ENCODE results near the gene TP53I11.
A peak's percentile ranks its signal among the peaks of the same experiment; 100 is the strongest.

Gene TP53I11, protein sequence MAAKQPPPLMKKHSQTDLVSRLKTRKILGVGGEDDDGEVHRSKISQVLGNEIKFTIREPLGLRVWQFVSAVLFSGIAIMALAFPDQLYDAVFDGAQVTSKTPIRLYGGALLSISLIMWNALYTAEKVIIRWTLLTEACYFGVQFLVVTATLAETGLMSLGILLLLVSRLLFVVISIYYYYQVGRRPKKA
- 2.9 to 14.8 (median 9.3) reads per million in 3 donors for total RNA-seq

DNA sequence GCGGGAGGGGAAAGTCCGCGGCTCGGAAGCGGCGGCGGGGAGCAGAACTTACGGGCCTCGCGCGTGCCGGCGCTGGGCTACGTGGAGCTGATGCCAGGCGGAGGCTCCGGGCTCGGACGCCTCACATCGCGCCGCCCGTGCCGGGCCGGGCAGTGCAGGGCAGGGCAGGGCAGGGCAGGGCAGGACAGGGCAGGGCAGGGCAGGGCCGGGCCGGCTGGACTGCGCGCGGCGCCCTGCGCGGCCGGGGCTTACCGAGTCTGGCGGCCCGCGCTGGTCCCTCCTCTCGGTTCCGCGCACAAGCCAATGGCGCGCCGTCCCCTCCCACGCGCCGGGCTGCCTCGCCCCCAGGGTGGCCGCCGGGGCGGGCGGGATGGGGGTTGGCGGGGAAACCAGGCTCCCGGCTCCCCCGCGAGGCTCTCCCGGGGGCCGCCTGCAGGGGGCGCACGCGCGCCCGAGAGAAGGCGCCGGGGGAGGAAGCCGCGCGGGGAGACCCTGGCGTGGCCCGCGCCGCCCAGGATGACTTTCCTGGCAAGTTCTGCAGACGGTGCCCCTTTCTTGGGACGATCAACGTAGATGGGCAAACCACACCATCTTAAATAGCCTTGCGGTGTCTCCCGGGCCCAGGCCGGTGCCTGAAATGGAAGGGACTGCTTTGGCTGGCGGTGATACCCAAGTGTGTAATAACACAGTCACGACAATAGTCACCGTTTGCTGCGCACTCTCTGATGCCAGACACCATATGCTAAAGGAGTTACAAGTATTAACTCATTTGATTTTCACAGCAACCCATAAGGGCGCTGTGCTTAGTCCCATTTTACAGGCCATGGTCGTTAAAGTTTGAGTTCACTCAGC lies at the start of gene TP53I11:
Gene TP53I11, minus strand, starts transcription at position 259 of the 852 bp plus-strand sequence. CDS start 12,548 bp downstream, outside the sequence.
- Histone ChIP-seq H3K27ac (ENCODE audit: insufficient read depth, low read length, poor library complexity, severe bottlenecking) (peak within 1 kb of the TSS; percentile 36), H3K4me3 (ENCODE audit: insufficient read depth, low read depth, low read length, poor library complexity, severe bottlenecking) (peak within 1 kb of the TSS; percentile 86), H3K36me3 (ENCODE audit: control insufficient read depth, insufficient read depth, low read length) (no peaks in the 10 kb centered on the region), H3K27me3 (replicated peaks; ENCODE audit: control insufficient read depth, insufficient read depth, low read length, poor library complexity, severe bottlenecking) (no peaks in the 10 kb centered on the region), H3K4me1 (ENCODE audit: control insufficient read depth, insufficient read depth, low read length, poor library complexity, severe bottlenecking) (peaks cover 2% of the 10 kb centered on the region), H3K9me3 (ENCODE audit: control insufficient read depth, low read length) (no peaks in the 10 kb centered on the region)
- DNase-seq, result peak; percentile 39 to 46 (median 39)

DNA sequence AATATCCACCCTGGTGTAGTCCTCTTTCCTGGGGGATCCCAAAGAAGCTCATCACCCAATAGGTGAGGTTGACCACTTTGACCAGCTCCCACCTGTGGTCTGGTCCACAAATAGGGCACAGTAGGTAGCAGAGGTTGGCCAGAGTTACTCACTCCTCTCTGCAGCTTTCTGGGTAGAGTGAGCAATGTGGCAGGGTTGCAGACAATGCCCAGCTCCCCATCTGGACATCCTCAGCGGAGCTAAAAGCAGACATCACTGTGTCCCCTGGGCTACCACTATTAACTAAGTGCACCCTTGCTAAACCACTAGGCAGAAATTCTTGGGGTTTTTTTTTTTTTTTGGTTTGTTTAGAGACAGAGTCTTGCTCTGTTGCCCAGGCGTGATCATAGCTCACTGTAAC lies 48.4 kb upstream of the TP53I11 start:
- no peaks in the 10 kb centered on the region for H3K4me1 ChIP-seq (ENCODE audit: control insufficient read depth, insufficient read depth, low read length, poor library complexity, severe bottlenecking)
- H3K36me3 ChIP-seq (ENCODE audit: control insufficient read depth, insufficient read depth, low read length), result no peaks in the 10 kb centered on the region
- H3K4me3 ChIP-seq (ENCODE audit: insufficient read depth, low read depth, low read length, poor library complexity, severe bottlenecking), result no peak overlapping the region
- no peak overlapping the region for H3K27ac ChIP-seq (ENCODE audit: insufficient read depth, low read length, poor library complexity, severe bottlenecking)
- DNase-seq, result no peak
- H3K9me3 ChIP-seq (ENCODE audit: control insufficient read depth, low read length), result no peaks in the 10 kb centered on the region
- H3K27me3 ChIP-seq (replicated peaks; ENCODE audit: control insufficient read depth, insufficient read depth, low read length, poor library complexity, severe bottlenecking), result no peaks in the 10 kb centered on the region

DNA sequence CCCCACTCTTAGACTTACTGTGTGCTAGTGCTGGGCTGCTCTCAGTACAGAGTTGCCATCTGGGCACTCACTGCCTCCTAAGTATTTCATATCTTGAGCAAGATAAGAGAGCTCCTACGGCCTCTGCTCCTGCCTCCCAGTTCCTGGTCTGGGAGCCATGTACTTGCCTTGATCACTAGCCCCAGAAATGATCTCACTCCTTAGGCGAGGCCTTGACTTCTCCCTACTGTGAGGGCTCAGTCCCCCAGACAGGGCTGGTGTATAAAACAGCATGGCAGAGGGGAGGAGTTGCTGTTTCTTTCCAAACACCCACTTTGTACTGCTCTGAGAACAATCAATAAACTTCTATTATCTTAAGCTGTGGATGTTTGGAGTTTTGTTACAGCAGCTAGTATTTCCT lies 47.4 kb upstream of the TP53I11 start:
- no peak overlapping the region for H3K27ac ChIP-seq (ENCODE audit: insufficient read depth, low read length, poor library complexity, severe bottlenecking)
- no peak for DNase-seq

DNA sequence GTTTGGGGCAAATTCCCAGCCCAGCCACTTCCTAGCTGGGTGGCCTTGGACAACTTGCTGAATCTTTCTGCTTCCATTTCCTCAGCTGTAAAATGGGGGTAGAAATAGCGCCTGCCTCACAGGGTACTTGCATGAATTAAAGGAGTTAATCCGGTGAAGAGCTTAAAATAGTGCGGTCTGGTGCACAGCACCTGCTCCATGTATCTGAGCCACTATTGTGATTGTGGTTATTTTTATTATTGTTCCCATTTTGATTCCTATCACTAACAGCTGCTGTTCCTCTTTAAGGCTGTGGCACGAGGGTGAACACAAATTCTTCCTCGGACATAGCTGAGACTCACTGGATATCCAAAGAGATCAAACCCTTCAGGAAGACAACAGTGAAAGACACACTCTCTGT lies 46.9 kb upstream of the TP53I11 start:
- DNase-seq, result no peak
- Histone ChIP-seq H3K4me1 (ENCODE audit: control insufficient read depth, insufficient read depth, low read length, poor library complexity, severe bottlenecking) (no peaks in the 10 kb centered on the region), H3K9me3 (ENCODE audit: control insufficient read depth, low read length) (no peaks in the 10 kb centered on the region), H3K36me3 (ENCODE audit: control insufficient read depth, insufficient read depth, low read length) (no peaks in the 10 kb centered on the region), H3K4me3 (ENCODE audit: insufficient read depth, low read depth, low read length, poor library complexity, severe bottlenecking) (no peak overlapping the region), H3K27ac (ENCODE audit: insufficient read depth, low read length, poor library complexity, severe bottlenecking) (no peak overlapping the region), H3K27me3 (replicated peaks; ENCODE audit: control insufficient read depth, insufficient read depth, low read length, poor library complexity, severe bottlenecking) (no peaks in the 10 kb centered on the region)

More for the DNA sequence above, 47.4 kb upstream of the TP53I11 start:
- Histone ChIP-seq H3K4me1 (ENCODE audit: control insufficient read depth, insufficient read depth, low read length, poor library complexity, severe bottlenecking) (no peaks in the 10 kb centered on the region), H3K9me3 (ENCODE audit: control insufficient read depth, low read length) (no peaks in the 10 kb centered on the region), H3K4me3 (ENCODE audit: insufficient read depth, low read depth, low read length, poor library complexity, severe bottlenecking) (no peak overlapping the region), H3K36me3 (ENCODE audit: control insufficient read depth, insufficient read depth, low read length) (no peaks in the 10 kb centered on the region), H3K27me3 (replicated peaks; ENCODE audit: control insufficient read depth, insufficient read depth, low read length, poor library complexity, severe bottlenecking) (no peaks in the 10 kb centered on the region)

DNA sequence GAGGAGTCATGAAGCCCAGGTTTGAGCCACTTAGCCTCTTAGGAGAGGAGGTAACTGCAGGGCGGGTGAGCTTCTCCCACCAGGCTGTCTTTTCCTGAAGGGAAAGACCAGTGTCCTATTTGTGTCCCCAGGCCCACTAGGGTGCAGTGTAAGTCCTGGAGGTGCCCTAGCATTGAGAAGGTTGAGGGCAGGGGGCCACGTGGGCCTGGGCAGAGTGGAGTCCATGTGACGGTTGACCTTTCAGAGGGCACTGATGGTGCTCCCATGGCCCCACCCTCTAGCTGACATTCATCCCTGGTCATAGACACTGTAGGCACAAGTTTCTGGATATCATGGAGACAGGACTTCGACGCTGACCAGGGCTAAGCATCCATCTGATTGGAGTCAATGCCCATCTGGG lies 44.1 kb upstream of the TP53I11 start:
- DNase-seq, result no peak

DNA sequence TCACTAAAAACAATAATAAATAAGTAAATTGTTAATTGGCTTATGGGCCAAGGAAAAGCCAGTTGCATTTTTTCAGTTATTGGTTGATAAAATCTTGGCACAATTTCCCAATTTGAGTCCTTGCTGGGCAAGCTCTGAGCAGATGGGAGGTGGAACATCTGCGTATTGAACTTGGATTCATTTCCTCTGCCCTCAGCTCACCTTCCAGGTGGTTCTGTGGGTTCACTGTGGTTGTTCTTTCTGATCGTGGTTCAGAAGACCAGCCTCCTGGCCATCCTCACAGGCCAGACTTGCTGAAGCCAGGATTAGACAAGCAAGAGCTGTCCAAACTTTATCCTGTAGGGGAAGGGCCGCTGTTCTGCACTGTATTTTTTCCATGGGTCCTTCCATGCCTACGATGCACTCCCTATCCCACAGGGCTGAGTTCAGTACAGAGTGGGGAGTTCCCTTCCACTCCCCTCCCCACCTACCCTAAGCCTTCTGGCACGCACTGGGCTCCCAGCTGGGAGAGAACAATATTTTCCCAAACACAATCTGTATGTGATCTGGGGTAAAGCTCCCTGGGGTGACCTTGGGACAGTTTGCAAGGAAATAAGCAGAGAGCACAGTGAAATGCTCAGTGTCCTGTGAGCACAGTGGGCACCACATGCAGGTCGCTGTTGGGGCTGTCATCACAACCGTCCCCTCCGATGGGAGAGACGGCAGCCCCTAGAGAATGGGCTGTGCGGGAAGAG lies 43.5 kb upstream of the TP53I11 start:
- no peak overlapping the region for H3K27ac ChIP-seq (ENCODE audit: insufficient read depth, low read length, poor library complexity, severe bottlenecking)
- H3K4me1 ChIP-seq (ENCODE audit: control insufficient read depth, insufficient read depth, low read length, poor library complexity, severe bottlenecking), result no peaks in the 10 kb centered on the region
- no peaks in the 10 kb centered on the region for H3K9me3 ChIP-seq (ENCODE audit: control insufficient read depth, low read length)
- no peaks in the 10 kb centered on the region for H3K27me3 ChIP-seq (replicated peaks; ENCODE audit: control insufficient read depth, insufficient read depth, low read length, poor library complexity, severe bottlenecking)
- no peak for DNase-seq
- no peak overlapping the region for H3K4me3 ChIP-seq (ENCODE audit: insufficient read depth, low read depth, low read length, poor library complexity, severe bottlenecking)
- no peaks in the 10 kb centered on the region for H3K36me3 ChIP-seq (ENCODE audit: control insufficient read depth, insufficient read depth, low read length)

More for the DNA sequence above, 44.1 kb upstream of the TP53I11 start:
- Histone ChIP-seq H3K27ac (ENCODE audit: insufficient read depth, low read length, poor library complexity, severe bottlenecking) (no peak overlapping the region), H3K9me3 (ENCODE audit: control insufficient read depth, low read length) (no peaks in the 10 kb centered on the region), H3K4me1 (ENCODE audit: control insufficient read depth, insufficient read depth, low read length, poor library complexity, severe bottlenecking) (no peaks in the 10 kb centered on the region), H3K4me3 (ENCODE audit: insufficient read depth, low read depth, low read length, poor library complexity, severe bottlenecking) (no peak overlapping the region), H3K36me3 (ENCODE audit: control insufficient read depth, insufficient read depth, low read length) (no peaks in the 10 kb centered on the region), H3K27me3 (replicated peaks; ENCODE audit: control insufficient read depth, insufficient read depth, low read length, poor library complexity, severe bottlenecking) (no peaks in the 10 kb centered on the region)

DNA sequence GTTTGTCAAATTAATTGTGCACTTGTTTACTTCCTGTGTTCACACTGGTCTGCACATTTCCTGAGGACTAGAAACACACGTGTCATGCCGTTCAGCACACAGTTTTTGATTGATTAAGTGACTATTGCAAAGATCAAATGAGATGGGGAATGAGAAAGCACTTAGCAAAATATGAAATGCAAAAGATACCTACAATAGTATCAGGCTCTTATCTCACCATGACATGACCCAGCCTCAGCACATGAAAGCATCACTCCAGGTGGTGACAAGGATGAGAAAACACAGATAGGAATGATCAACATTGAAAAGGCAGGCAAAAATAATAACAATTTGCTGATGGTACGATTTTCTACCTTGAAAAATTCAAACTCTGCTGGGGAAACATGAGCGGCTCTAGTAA lies 42.1 kb upstream of the TP53I11 start:
- H3K4me3 ChIP-seq (ENCODE audit: insufficient read depth, low read depth, low read length, poor library complexity, severe bottlenecking), result no peak overlapping the region
- DNase-seq, result no peak
- H3K27me3 ChIP-seq (replicated peaks; ENCODE audit: control insufficient read depth, insufficient read depth, low read length, poor library complexity, severe bottlenecking), result no peaks in the 10 kb centered on the region
- no peak overlapping the region for H3K27ac ChIP-seq (ENCODE audit: insufficient read depth, low read length, poor library complexity, severe bottlenecking)
- no peaks in the 10 kb centered on the region for H3K9me3 ChIP-seq (ENCODE audit: control insufficient read depth, low read length)
- H3K36me3 ChIP-seq (ENCODE audit: control insufficient read depth, insufficient read depth, low read length), result no peaks in the 10 kb centered on the region
- no peaks in the 10 kb centered on the region for H3K4me1 ChIP-seq (ENCODE audit: control insufficient read depth, insufficient read depth, low read length, poor library complexity, severe bottlenecking)

DNA sequence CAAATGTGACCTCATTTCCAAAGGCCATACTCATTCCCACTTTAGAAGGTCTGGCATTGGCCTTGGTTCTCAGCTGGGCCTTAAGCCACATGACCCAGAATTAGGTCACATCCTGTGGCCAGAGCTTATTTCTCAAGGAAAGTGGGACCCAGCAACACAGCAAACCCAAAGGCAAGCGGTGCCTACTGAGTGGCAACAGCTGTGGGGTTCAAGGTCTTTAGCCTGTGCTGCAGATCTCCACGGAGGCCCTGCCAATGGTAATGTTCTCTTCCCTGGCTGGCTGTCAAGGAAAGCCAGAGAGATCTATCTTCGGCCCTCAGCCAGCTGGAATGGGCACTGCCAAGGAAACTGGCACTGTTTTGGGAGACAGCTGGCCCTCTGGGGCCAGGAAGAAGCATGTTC lies 41.5 kb upstream of the TP53I11 start:
- Histone ChIP-seq H3K4me1 (ENCODE audit: control insufficient read depth, insufficient read depth, low read length, poor library complexity, severe bottlenecking) (no peaks in the 10 kb centered on the region), H3K27ac (ENCODE audit: insufficient read depth, low read length, poor library complexity, severe bottlenecking) (no peak overlapping the region), H3K36me3 (ENCODE audit: control insufficient read depth, insufficient read depth, low read length) (no peaks in the 10 kb centered on the region), H3K4me3 (ENCODE audit: insufficient read depth, low read depth, low read length, poor library complexity, severe bottlenecking) (no peak overlapping the region), H3K27me3 (replicated peaks; ENCODE audit: control insufficient read depth, insufficient read depth, low read length, poor library complexity, severe bottlenecking) (no peaks in the 10 kb centered on the region), H3K9me3 (ENCODE audit: control insufficient read depth, low read length) (no peaks in the 10 kb centered on the region)
- DNase-seq, result no peak

DNA sequence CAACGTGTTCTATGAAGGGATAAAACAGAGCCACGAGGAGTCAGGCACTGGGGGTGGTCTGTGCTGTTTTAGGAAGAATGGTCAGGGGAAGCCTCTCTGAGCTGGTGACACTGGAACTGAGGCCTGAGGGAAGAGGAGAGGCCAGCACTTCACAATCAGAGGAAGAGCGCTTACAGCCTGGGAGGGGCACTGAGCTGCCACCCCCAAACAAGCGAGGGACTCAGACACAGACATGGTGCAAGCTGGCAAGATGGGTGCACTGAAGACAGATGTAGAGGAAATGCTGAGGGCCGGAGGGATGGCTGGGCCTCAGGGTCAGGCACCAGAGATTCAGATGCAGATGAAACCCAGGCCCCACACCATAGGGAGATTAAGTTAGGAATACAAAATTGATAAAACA lies 40.0 kb upstream of the TP53I11 start:
- Histone ChIP-seq H3K4me3 (ENCODE audit: insufficient read depth, low read depth, low read length, poor library complexity, severe bottlenecking) (no peak overlapping the region), H3K9me3 (ENCODE audit: control insufficient read depth, low read length) (no peaks in the 10 kb centered on the region), H3K27me3 (replicated peaks; ENCODE audit: control insufficient read depth, insufficient read depth, low read length, poor library complexity, severe bottlenecking) (no peaks in the 10 kb centered on the region), H3K27ac (ENCODE audit: insufficient read depth, low read length, poor library complexity, severe bottlenecking) (no peak overlapping the region), H3K4me1 (ENCODE audit: control insufficient read depth, insufficient read depth, low read length, poor library complexity, severe bottlenecking) (no peaks in the 10 kb centered on the region), H3K36me3 (ENCODE audit: control insufficient read depth, insufficient read depth, low read length) (no peaks in the 10 kb centered on the region)
- DNase-seq, result no peak
